Neuron (in vitro differentiated cells): ENCODE results near the gene SUGCT.
"Not testable (repeated sequence)": the region's sequence is repeated elsewhere in the genome, so short reads cannot be mapped to it uniquely, and the experiment has no call there.

Source experiments
- H2AFZ ChIP-seq: one replicate; pipeline ENCODE4 v1.6.1; 2013; ENCODE audit warnings: low read depth, mild to moderate bottlenecking, inconsistent platforms, low read length, moderate library complexity
- H3K27me3 ChIP-seq: one replicate; pipeline ENCODE4 v1.6.1; 2013; ENCODE audit warnings: low read length; ENCODE audit not compliant: insufficient read depth
- H3K36me3 ChIP-seq: one replicate; pipeline ENCODE4 v1.6.1; 2013; ENCODE audit warnings: low read length; ENCODE audit not compliant: insufficient read depth
- H3K4me1 ChIP-seq: one replicate; pipeline ENCODE4 v1.6.1; 2013; ENCODE audit warnings: low read length; ENCODE audit not compliant: insufficient read depth
- H3K4me3 ChIP-seq: 2 replicates; pipeline ENCODE4 v1.5.1; 2013; ENCODE audit warnings: mild to moderate bottlenecking, low read length, moderate library complexity
- H3K9me3 ChIP-seq: one replicate; pipeline ENCODE4 v1.6.1; 2013; ENCODE audit warnings: low read length

The SUGCT gene

DNA sequence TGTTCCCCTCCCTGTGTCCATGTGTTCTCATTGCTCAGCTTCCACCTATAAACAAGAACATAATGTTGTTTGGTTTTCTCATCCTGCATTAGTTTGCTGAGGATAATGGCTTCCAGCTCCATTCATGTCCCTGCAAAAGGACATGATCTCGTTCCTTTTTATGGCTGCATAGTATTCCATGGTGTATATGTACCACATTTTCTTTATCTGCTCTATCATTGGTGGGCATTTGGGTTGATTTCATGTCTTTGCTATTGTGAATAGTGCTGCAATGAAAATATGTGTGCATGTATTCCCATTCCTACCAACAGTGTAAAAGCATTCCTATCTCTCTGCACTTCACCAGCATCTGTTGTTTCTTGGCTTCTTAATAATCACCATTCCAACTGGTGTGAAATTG is 516.1 kb downstream of the SUGCT start:
- not testable (repeated sequence) for H3K9me3 ChIP-seq, H3K4me1 ChIP-seq, H3K4me3 ChIP-seq, H2AFZ ChIP-seq, H3K36me3 ChIP-seq, H3K27me3 ChIP-seq

DNA sequence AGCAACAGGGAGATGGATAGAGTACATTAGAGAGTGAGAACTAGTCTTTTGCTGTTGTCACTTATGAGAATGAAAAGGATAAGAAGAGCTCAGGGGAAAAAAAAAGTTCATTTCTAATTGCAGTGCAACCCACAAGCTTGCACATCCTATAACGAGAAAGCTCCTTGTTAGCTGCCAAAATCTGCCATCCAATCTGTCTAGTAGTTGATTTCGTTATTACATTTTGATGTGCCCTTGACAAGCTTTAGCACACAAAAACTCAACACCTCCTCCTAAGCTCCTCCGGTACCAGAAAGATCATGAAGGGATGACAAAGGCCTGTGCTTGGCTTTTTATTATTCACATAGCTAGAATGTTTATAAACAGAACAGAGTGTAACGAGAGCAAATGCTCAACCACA is 519.4 kb downstream of the SUGCT start:
- Histone ChIP-seq H3K4me3 (no peak overlapping the region), H3K9me3 (peaks cover 4% of the 10 kb centered on the region), H2AFZ (no peak overlapping the region), H3K27me3 (no peaks in the 10 kb centered on the region), H3K4me1 (peaks cover 3% of the 10 kb centered on the region), H3K36me3 (no peaks in the 10 kb centered on the region)

- Histone ChIP-seq H3K4me1 (peaks cover 3% of the 10 kb centered on the region), H3K36me3 (no peaks in the 10 kb centered on the region), H3K4me3 (no peak overlapping the region), H3K27me3 (no peaks in the 10 kb centered on the region), H2AFZ (no peak overlapping the region), H3K9me3 (no peaks in the 10 kb centered on the region)
These were observed 520.6 kb downstream of the SUGCT start for GRCh38 chr7:40655426-40655825.

DNA sequence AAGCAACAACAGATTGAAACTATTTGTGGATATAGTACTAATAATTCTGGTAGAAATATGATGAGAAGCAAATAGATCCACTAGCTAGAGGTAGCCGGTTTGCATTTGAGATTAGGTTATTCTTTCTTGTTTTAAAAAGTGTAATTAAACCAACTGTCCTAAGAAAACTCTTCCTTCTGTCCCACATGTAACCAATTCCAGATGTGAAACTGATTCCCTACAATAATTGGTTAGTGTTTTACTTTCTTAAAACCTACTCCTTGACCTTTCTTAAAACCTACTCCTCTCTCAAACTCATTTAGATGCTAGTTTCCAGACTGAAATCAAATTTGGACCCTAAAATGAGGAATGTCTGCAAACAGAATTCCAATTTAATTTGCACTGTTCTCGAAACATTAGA is 521.5 kb downstream of the SUGCT start:
- H2AFZ ChIP-seq = no peak overlapping the region
- no peaks in the 10 kb centered on the region for H3K9me3 ChIP-seq
- no peaks in the 10 kb centered on the region for H3K36me3 ChIP-seq
- H3K4me1 ChIP-seq = peaks cover 3% of the 10 kb centered on the region
- no peaks in the 10 kb centered on the region for H3K27me3 ChIP-seq
- H3K4me3 ChIP-seq = no peak overlapping the region

DNA sequence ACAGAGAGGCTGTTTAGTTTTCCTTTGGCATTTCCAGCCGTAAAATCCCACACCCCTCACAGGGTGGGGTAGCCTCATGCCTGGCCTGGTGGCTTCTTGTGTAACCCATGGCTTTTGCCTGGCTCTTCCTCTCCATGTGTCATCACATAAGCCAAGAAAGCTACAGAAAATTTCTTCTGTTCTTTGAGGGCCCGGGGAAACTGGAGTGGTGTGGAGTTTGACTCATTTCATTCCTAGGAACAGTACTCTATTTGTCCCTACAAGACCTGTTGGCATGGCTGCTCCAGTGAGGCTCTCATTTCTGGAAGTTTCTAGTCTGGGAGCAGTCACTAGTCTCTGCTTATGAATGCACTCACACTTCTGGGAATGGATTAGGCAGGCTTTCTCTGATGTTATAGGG is 523.9 kb downstream of the SUGCT start:
- Histone ChIP-seq H3K27me3 (no peaks in the 10 kb centered on the region), H3K4me1 (no peaks in the 10 kb centered on the region), H3K36me3 (no peaks in the 10 kb centered on the region), H3K4me3 (no peak overlapping the region), H2AFZ (no peak overlapping the region), H3K9me3 (no peaks in the 10 kb centered on the region)

GRCh38 chr7:40659231-40659630 is 524.4 kb downstream of the SUGCT start:
- no peaks in the 10 kb centered on the region for H3K36me3 ChIP-seq
- no peak overlapping the region for H3K4me3 ChIP-seq
- H3K4me1 ChIP-seq = no peaks in the 10 kb centered on the region
- no peak overlapping the region for H2AFZ ChIP-seq
- H3K27me3 ChIP-seq = no peaks in the 10 kb centered on the region
- no peaks in the 10 kb centered on the region for H3K9me3 ChIP-seq

- H3K4me3 ChIP-seq = no peak overlapping the region
- no peak overlapping the region for H2AFZ ChIP-seq
- H3K9me3 ChIP-seq = no peaks in the 10 kb centered on the region
- no peaks in the 10 kb centered on the region for H3K36me3 ChIP-seq
- H3K4me1 ChIP-seq = peaks cover 3% of the 10 kb centered on the region
- H3K27me3 ChIP-seq = no peaks in the 10 kb centered on the region
These were observed 538.5 kb downstream of the SUGCT start for GRCh38 chr7:40673285-40673684.

GRCh38 chr7:40674316-40674715 is 539.5 kb downstream of the SUGCT start:
- no peaks in the 10 kb centered on the region for H3K27me3 ChIP-seq

DNA sequence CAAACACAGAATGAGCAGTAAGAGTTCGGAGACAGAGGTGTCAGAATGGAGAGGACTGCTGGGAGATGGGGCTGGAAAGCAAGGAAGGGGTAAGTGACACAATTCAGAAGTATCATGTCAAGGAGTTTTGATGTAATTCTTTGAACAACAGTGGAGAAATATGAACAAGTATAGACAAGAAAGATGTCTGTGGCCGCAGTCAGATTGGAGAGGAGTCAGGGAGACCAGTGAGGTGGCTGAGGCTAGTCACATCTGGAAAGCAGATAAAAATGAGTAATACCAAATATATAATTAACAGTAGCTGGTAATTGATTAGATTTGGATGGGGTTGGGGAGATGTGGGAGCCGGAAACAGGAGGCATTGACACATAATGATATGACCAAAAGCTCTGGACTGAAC is 540.9 kb downstream of the SUGCT start:
- H3K4me3 ChIP-seq = no peak overlapping the region
- H2AFZ ChIP-seq = no peak overlapping the region
- no peaks in the 10 kb centered on the region for H3K36me3 ChIP-seq
- no peaks in the 10 kb centered on the region for H3K9me3 ChIP-seq
- no peaks in the 10 kb centered on the region for H3K27me3 ChIP-seq
- peaks cover 3% of the 10 kb centered on the region for H3K4me1 ChIP-seq

More at GRCh38 chr7:40674316-40674715, 539.5 kb downstream of the SUGCT start:
- Histone ChIP-seq H3K4me3 (no peak overlapping the region), H3K9me3 (no peaks in the 10 kb centered on the region), H3K36me3 (no peaks in the 10 kb centered on the region), H3K4me1 (peaks cover 3% of the 10 kb centered on the region), H2AFZ (no peak overlapping the region)

GRCh38 chr7:40676221-40676620 is 541.4 kb downstream of the SUGCT start:
- no peak overlapping the region for H3K4me3 ChIP-seq
- no peaks in the 10 kb centered on the region for H3K36me3 ChIP-seq
- H3K4me1 ChIP-seq = peaks cover 3% of the 10 kb centered on the region
- H2AFZ ChIP-seq = no peak overlapping the region
- H3K27me3 ChIP-seq = no peaks in the 10 kb centered on the region
- H3K9me3 ChIP-seq = no peaks in the 10 kb centered on the region

DNA sequence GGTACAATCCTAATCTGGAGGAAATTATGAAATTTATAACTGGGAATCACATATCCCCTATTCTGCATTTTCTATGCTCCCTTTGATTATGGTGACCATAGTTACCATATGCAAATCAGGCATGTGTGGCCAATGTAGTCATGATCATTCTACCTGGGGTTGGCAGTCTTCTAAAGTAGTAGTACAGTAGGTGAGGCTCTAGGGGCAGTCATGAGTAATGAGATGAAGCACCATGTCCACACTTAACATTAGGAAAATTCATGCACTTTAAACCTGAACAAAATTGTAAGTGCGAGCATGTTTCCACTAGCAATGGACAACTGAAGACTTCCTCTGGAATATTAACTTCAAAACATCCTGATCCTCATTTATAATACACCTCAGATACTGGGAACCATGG is 545.9 kb downstream of the SUGCT start:
- no peaks in the 10 kb centered on the region for H3K36me3 ChIP-seq
- H3K4me1 ChIP-seq = peaks cover 13% of the 10 kb centered on the region
- H3K27me3 ChIP-seq = no peaks in the 10 kb centered on the region
- no peaks in the 10 kb centered on the region for H3K9me3 ChIP-seq
- no peak overlapping the region for H3K4me3 ChIP-seq
- H2AFZ ChIP-seq = no peak overlapping the region

- no peak overlapping the region for H2AFZ ChIP-seq
- H3K4me1 ChIP-seq = peaks cover 13% of the 10 kb centered on the region
- H3K9me3 ChIP-seq = no peaks in the 10 kb centered on the region
- no peak overlapping the region for H3K4me3 ChIP-seq
- H3K27me3 ChIP-seq = no peaks in the 10 kb centered on the region
- H3K36me3 ChIP-seq = no peaks in the 10 kb centered on the region
These were observed 547.9 kb downstream of the SUGCT start for GRCh38 chr7:40682696-40683095.

DNA sequence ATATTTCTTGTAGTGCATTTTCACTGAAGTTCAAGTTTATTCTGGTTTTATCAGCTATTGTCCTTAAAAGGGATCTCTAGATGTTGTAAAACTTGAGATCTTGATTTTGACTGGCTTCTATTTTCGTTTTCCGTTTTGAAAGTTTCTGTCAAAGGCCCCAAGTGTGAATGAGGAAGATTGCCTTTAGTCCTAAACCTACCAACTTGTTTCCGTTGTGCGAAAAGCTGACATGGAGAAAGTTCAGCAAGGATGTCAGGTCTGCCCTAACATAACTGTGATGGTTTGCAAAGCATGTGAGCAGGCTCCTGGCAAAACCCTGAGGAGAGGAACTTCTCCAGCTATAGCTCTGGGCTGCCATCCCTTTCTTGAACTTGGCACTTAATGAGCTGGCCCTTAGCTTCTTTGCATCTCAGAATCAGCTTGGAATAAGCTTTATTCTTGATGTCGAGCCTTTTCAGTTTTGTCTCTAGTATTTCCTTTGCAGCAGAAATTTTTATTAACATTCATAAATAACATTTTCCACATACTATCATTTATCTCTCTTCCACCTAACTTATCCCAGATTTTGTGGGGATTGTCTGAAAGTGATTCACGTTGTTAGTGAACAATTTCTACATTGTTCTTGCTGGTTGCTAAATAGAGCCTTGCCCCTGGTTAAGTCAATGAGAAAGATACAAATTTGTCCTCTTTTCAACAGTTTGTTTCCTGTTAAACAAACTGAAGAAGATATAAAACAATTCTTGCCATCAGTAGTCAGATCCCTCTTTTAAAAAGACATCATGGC is 559.4 kb downstream of the SUGCT start:
- no peaks in the 10 kb centered on the region for H3K9me3 ChIP-seq
- H2AFZ ChIP-seq = no peak overlapping the region
- H3K4me1 ChIP-seq = no peaks in the 10 kb centered on the region
- no peaks in the 10 kb centered on the region for H3K36me3 ChIP-seq
- no peak overlapping the region for H3K4me3 ChIP-seq
- H3K27me3 ChIP-seq = no peaks in the 10 kb centered on the region

DNA sequence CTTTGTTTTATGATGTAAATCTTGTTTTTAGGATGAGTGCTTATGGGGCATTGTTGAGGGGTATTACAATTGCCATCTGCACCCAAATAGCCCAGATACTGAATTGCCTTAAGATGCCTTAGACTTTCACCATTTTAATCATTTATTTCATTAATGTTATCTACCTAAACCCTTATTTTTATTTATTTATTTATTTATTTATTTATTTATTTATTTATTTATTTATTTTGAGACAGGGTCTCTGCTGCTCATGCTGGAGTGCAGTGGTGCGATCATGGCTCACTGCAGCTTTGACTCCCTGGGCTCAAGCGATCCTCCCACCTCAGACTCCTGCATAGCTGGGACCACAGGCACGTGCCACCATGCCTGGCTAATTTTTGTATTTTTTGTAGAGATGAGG is 560.2 kb downstream of the SUGCT start:
- Histone ChIP-seq H3K36me3 (no peaks in the 10 kb centered on the region), H2AFZ (no peak overlapping the region), H3K9me3 (no peaks in the 10 kb centered on the region), H3K4me1 (no peaks in the 10 kb centered on the region), H3K4me3 (no peak overlapping the region), H3K27me3 (no peaks in the 10 kb centered on the region)
